HG03103 (cell line): Measurements from ENCODE around the gene HOXC4.
"Not testable (repeated sequence)": the region's sequence is repeated elsewhere in the genome, so short reads cannot be mapped to it uniquely, and the experiment has no call there.

Source experiments
- ATAC-seq: cut with Tn5 transposase; IDR thresholded peaks from one replicate; pipeline ENCODE4 v1.9.1; 2021; ENCODE audit warnings: low read depth; ENCODE audit not compliant: unreplicated experiment

The HOXC4 gene

DNA sequence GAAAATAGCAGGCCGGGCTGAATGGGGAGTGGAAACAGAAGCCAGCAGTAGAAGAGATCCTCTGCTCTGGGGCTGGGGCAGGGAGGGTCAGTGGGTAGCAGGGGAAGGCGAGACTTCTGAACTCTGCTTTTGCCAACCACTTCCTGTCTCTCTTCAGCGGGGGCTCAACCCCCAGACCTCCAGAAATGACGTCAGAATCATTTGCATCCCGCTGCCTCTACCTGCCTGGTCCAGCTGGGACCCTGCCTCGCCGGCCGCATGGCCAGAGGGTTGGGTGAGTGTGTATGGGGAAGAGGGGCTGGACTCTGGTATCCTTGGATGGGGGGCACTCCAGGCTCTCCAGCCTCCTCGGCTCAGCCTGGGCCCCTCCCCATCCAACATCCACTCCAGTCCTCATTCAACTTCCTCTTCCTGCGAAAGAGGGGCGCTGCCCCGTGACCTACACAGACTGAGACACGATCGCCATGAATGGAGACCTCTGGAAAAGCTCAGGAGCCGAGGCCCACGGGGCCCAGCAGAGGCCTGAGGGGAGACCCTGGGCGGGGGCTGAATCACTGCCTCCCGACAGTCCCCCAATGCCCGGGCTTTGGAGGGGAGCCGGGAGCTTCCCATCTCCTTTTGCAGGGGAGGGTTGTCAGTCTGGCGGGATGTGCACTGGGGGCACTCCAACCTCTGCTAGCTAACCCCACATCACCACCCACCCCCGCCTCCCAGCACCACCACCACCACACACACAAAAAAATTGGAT, 458 bp upstream of the HOXC4 start:
- peak; percentile 56 for ATAC-seq

DNA sequence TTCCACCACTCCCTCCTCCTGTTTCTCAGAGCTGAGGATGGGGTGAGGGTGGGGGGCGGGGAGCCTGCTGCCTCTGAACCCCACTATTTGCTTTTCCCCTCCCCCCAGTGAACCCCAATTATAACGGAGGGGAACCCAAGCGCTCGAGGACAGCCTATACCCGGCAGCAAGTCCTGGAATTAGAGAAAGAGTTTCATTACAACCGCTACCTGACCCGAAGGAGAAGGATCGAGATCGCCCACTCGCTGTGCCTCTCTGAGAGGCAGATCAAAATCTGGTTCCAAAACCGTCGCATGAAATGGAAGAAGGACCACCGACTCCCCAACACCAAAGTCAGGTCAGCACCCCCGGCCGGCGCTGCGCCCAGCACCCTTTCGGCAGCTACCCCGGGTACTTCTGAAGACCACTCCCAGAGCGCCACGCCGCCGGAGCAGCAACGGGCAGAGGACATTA, 1.1 kb downstream of the HOXC4 start:
- ATAC-seq = no peak

DNA sequence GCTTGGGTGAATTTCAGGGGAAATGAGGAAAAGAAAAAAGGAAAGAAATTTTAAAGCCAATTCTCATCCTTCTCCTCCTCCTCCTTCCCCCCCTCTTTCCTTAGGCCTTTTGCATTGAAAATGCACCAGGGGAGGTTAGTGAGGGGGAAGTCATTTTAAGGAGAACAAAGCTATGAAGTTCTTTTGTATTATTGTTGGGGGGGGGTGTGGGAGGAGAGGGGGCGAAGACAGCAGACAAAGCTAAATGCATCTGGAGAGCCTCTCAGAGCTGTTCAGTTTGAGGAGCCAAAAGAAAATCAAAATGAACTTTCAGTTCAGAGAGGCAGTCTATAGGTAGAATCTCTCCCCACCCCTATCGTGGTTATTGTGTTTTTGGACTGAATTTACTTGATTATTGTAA, 1.9 kb downstream of the HOXC4 start:
- no peak for ATAC-seq

GRCh38 chr12:54056110-54056509, 2.5 kb downstream of the HOXC4 start:
- no peak for ATAC-seq

DNA sequence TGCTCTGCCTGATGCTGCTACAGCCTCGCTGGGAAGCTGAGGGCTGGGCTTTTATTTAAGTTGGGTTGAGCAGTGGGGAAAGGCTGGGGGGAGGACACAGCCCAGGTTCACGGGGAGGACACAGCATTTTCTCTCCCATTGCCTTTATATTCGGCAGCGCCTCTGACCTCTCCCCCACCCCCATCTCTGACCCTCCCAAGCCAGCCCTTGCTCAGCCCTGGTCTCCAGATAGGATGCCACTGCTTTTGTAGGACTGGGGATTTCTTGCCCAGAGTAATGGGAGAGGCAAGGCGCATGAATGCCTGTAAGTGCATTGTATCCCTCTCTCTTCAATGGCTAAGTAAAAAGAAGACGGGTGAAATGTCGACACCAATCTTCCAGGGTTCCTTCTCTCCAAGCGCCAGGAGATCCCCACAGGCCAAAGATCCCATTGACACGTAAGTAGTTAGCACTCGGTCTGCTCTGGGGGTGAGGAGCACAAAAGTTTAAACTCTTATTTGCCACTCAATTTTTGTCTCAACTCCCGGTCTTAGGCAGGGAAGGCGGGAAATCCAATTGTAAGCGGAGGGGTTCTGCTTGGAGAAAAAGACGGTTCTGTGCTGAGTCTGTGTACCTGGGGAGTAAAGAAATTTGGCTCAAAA, 4.6 kb downstream of the HOXC4 start:
- no peak for ATAC-seq

DNA sequence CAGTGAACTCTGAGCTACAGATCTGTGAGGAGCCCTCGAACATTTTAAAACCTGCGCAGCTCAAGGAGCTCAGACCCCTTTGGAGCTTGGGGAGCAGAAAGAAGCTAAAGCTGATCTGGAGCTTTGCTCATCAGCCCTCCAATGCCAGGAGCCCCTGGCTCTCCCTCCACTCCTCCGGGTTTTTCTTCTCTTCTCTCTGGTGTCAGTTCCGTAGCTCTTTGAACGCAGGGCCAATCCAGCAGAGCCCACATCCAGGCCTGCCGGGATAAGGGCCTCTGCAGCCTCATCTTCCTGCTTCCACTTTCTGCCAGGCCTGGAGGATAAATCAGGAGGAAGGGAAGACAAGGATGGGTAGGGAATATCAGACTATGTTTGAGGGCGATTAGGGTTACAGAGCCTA, 6.0 kb downstream of the HOXC4 start:
- no peak for ATAC-seq

- ATAC-seq = no peak
Observed at GRCh38 chr12:54060174-54060974, 6.7 kb downstream of the HOXC4 start.

- no peak for ATAC-seq
Observed at GRCh38 chr12:54060975-54061778, 7.5 kb downstream of the HOXC4 start.

DNA sequence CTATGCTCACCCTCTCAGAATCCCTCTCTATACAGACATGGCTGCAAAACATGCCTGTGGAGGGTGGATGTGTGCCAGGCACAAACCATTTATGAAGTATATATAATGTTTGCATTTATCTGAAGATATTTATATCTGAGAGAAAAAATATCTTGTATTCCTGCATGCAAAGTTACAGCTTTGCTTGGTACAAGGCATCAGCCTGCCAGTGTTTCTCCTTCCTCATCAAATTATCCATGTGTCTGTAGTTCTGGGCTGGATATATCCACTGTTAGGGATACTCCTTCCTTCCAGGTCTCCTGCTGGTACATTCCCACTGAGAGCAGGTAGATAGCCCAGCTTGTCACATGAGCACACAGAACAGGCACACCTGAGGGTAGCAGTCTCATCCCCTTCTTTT, 12.0 kb downstream of the HOXC4 start:
- no peak for ATAC-seq

- ATAC-seq = no peak
Observed at GRCh38 chr12:54066408-54066807, 12.8 kb downstream of the HOXC4 start.

DNA sequence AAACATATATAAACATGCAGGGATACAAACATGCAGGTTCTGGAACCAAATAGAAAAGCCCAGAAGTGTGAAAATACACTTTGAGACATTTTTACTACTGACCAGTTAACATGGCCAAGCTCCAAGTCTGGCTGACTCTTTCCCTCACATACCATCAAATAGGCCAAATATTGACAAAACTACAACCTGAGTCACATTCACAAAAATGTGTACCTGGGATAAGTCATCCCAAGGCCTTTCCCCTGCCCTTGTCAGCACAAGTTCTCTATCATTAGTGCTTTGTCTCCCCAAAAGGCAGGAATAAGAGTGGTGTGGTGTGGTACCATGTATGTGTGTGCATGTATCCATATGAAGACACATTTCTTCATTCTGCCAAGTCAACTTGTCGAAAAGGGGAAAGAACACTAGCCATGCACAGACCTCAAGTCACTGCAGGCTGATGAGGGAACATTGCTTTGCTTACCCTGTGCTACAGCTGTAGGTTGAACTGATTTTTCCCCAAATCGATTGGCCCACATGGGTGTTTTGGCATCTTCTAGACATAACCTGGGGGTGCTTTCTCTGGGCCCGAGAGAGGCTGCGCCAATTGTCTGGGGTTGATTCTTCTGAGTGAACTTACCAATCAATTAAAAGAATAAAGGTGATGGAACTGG, 14.9 kb downstream of the HOXC4 start:
- ATAC-seq = no peak

DNA sequence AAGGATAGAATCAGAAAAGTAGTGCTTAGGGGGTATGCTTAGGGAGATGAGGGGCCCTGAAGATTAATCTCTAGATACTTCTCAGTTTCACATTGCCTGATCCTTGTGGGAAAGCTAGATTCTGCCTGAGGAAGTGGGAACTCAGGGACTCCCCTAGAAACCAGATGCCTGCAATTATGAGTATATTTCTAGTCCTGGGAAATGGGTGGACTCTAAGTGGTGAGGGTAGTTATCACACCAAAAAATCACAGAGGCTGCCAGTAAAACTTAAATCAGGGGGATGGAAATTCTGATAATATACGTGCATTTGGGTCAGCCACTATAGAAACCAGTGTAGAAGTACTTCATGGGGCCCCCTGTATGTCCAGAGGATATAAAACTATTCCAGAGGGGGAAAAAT, 18.3 kb downstream of the HOXC4 start:
- ATAC-seq = no peak

DNA sequence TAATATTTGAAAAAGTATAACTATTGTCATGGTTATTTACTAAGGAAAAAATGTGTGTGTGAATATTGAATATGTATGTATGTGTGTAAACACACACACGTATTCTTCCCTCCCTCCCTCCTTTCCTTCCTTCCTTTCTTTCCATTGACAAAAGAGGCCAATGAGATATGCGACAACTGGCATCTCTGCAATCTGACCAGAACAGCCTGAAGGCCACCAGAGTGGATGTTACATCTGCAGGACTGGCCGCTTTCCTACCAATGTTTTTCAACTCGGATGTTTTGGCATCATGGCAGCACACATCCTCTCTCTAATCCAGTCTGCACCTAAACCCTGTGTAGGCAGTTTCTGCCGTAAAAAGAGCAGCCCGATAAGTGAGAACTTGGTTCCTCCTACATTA, 20.7 kb downstream of the HOXC4 start:
- ATAC-seq = no peak

DNA sequence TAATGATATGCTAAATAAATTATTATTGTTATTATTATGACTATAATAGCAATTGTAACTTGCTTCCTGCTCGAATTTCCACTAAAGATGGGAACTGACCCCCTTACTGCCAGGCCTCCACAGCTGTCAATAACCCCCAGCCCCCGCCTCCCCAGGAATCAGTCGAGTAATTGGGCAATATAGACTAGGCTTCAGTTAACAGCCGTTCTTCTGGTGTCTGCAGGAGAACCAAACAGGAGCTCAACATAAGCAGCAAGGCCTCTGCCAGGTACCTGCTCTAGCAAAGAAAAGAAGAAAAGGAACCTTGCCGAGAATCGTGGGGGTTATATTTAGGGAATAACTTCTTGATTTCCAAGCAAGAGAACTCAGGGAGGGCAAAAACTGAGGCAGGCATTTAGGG, 21.8 kb downstream of the HOXC4 start:
- ATAC-seq = no peak

- ATAC-seq = no peak
Observed at GRCh38 chr12:54075974-54076373, 22.3 kb downstream of the HOXC4 start.

- not testable (repeated sequence) for ATAC-seq
Observed at GRCh38 chr12:54077843-54078242, 24.2 kb downstream of the HOXC4 start.

GRCh38 chr12:54079115-54079514, 25.5 kb downstream of the HOXC4 start:
- not testable (repeated sequence) for ATAC-seq

GRCh38 chr12:54080008-54080924, 26.6 kb downstream of the HOXC4 start:
- not testable (repeated sequence) for ATAC-seq

- ATAC-seq = not testable (repeated sequence)
Observed at GRCh38 chr12:54081053-54081514, 27.4 kb downstream of the HOXC4 start.
